Measurements from ENCODE around the gene SLTM.

DNA sequence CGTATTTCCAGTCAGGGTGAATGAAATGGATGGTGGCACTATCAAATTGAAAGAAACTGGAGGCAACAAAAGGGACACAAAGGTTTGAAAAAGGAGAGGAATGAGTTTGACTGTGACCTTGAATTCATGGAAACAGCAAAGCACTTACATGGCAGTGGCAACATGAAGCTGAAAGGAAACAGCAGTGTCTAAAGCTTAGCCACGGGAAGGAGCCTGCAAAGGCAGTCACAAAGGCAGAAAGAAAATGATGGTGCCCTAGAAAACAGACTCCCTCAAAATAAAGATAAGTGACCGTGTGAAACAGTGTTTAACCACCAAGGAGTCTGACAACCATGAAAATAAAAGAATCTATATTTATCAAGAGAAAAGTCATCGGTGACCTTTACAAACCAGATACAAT, 51.2 kb downstream of the SLTM start:
- TF ChIP-seq CTCF (IDR thresholded peaks at IDR 0.05; ENCODE audit: low read length): no peak
- TF ChIP-seq EZH2 (optimal IDR thresholded peaks at IDR 0.05; ENCODE audit: low read depth, low read length): no peak

All from MM.1S (cell line).